Nephron (organoid): Measurements from ENCODE around the gene KCNN3.
A peak's percentile ranks its signal among the peaks of the same experiment; 100 is the strongest.

Experiments used
- H3K27ac Mint-ChIP-seq, 3 experiments: 2 replicates each; pipeline ENCODE4 v1.8.0; 2020; ENCODE audit warnings: mixed read lengths in 3 of 3, mild to moderate bottlenecking in 2 of 3, moderate library complexity in 1 of 3
- H3K27me3 Mint-ChIP-seq: 2 replicates; pipeline ENCODE4 v1.8.0; 2021; ENCODE audit warnings: low read depth, mild to moderate bottlenecking, moderate library complexity, mixed read lengths
- H3K36me3 Mint-ChIP-seq: 2 replicates; pipeline ENCODE4 v1.8.0; 2020; ENCODE audit warnings: low read depth, mixed read lengths
- H3K4me1 Mint-ChIP-seq: 2 replicates; pipeline ENCODE4 v1.8.0; 2020; ENCODE audit warnings: mixed read lengths
- H3K4me3 Mint-ChIP-seq, 3 experiments: 2 replicates each; pipeline ENCODE4 v1.8.0; 2020; ENCODE audit warnings: mild to moderate bottlenecking in 3 of 3, mixed read lengths in 3 of 3, moderate library complexity in 2 of 3
- H3K9me3 Mint-ChIP-seq: 2 replicates; pipeline ENCODE4 v1.8.0; 2020; ENCODE audit warnings: mixed read lengths
- TF ChIP-seq, protein P1 (sequence below), 3 experiments: fragments of 200-600 bp; sonication (generic); IDR thresholded peaks; one replicate each; pipeline ENCODE4 v1.5.0; 2021; ENCODE audit warnings: antibody characterized with exemption in 3 of 3; ENCODE audit not compliant: unreplicated experiment in 3 of 3

Gene KCNN3

DNA sequence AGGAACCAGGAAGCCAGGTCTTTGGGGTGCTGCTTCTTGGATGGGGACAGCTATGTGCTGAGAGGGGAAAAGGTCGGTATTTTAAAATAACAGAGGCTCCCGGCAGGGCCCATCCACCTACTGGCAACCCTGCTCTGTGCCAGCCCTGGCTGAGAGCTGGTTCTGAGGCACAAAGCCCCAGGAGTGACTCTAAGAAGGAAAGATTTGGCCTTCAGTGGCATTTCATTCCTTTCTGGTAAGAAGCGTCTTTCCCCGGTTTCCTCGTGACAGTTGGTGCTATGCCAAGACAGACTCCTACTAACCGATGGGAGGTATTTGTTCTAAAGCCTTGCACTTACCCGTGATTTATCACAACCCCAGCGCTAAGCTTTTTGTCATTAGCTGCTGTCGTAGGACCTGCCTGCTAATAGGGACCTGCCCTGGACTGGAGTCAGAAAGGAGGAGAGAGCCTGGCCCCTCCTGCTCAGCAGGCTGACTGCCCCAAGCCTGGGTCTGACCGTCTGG is 139.0 kb downstream of the KCNN3 start:
- H3K9me3 Mint-ChIP-seq = no peaks in the 10 kb centered on the region
- TF ChIP-seq, protein P1, sequence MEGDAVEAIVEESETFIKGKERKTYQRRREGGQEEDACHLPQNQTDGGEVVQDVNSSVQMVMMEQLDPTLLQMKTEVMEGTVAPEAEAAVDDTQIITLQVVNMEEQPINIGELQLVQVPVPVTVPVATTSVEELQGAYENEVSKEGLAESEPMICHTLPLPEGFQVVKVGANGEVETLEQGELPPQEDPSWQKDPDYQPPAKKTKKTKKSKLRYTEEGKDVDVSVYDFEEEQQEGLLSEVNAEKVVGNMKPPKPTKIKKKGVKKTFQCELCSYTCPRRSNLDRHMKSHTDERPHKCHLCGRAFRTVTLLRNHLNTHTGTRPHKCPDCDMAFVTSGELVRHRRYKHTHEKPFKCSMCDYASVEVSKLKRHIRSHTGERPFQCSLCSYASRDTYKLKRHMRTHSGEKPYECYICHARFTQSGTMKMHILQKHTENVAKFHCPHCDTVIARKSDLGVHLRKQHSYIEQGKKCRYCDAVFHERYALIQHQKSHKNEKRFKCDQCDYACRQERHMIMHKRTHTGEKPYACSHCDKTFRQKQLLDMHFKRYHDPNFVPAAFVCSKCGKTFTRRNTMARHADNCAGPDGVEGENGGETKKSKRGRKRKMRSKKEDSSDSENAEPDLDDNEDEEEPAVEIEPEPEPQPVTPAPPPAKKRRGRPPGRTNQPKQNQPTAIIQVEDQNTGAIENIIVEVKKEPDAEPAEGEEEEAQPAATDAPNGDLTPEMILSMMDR (IDR thresholded peaks at IDR 0.05; ENCODE audit: unreplicated experiment in 3 of 3) = no peak
- peaks cover 53% of the 10 kb centered on the region for H3K4me1 Mint-ChIP-seq
- peaks cover 4% of the 10 kb centered on the region for H3K27me3 Mint-ChIP-seq
- H3K36me3 Mint-ChIP-seq = no peaks in the 10 kb centered on the region
- no peak overlapping the region for H3K4me3 Mint-ChIP-seq
- H3K27ac Mint-ChIP-seq = peak overlapping the region; percentile 83 to 86 (median 85)

DNA sequence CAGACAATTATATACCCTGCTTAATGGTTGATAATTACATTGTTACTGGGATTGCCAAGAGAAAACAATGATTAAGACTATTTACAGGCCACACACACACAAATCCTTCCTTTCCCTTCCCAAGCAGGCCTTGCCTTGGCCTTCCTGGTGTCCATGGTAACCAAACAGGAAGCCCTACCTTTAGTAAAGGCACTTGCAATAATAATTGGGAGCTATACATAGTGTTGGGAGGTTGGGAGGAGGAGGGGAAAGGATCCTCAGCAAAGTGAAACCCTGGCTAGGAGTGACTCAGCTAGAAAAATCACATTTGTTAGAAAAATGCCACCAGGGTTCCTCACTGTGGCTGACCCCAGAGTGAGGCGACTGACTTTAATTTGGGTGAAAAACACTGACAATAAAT is 139.8 kb downstream of the KCNN3 start:
- H3K9me3 Mint-ChIP-seq = no peaks in the 10 kb centered on the region

DNA sequence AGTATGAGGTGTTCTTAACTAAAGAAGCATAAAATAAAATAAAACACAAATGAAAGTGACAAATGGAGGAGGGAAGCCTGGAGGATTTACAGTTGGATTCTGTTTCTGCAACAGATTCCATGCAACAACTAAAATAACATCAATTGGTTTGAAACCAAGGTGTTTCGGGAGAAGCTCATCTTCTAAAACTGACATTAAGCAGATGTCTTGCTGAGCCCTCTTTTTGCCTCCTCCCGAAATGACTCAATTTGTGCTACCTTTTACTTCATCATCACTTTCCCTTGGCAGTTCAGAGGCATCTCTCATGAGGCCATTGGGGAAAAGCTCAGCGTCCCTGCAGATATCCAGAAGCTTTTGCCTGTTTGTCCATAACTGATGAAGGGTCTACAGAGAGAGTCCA is 140.5 kb downstream of the KCNN3 start:
- Mint-ChIP-seq H3K9me3 (no peaks in the 10 kb centered on the region), H3K36me3 (no peaks in the 10 kb centered on the region), H3K4me1 (peaks cover 48% of the 10 kb centered on the region), H3K4me3 (no peak overlapping the region), H3K27ac (peak overlapping the region; percentile 83 to 86 (median 85)), H3K27me3 (peaks cover 4% of the 10 kb centered on the region)
- TF ChIP-seq, protein P1 (IDR thresholded peaks at IDR 0.05; ENCODE audit: unreplicated experiment in 3 of 3) = no peak

More for the DNA sequence above, 139.8 kb downstream of the KCNN3 start:
- Mint-ChIP-seq H3K4me3 (no peak overlapping the region), H3K27me3 (peaks cover 4% of the 10 kb centered on the region), H3K4me1 (peaks cover 48% of the 10 kb centered on the region), H3K36me3 (no peaks in the 10 kb centered on the region), H3K27ac (peak overlapping the region; percentile 83 to 86 (median 85))
- TF ChIP-seq, protein P1 (IDR thresholded peaks at IDR 0.05; ENCODE audit: unreplicated experiment in 3 of 3) = no peak

DNA sequence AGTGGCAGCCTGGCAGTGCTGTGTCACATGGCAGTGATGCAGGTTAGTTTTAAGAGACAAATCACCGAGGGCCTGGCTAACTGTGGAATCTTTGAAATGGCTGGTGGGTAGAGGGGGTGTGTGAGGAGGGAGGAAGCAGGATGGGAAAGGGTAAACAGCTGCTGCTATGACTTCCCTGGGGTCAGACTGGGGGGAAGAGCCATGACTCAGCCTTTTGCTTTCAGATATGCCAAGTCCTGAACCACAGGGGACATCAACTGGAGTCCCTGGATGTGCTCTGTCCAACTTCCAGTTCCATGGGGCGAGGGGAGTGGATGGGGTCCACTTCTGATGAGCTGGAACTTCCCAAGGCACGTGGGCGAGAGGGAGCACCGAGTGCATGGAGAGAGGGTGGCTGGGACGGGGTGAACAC is 141.0 kb downstream of the KCNN3 start:
- no peak overlapping the region for H3K4me3 Mint-ChIP-seq
- H3K36me3 Mint-ChIP-seq = no peaks in the 10 kb centered on the region
- TF ChIP-seq, protein P1 (IDR thresholded peaks at IDR 0.05; ENCODE audit: unreplicated experiment in 3 of 3) = no peak
- no peaks in the 10 kb centered on the region for H3K9me3 Mint-ChIP-seq
- H3K4me1 Mint-ChIP-seq = peaks cover 52% of the 10 kb centered on the region
- H3K27ac Mint-ChIP-seq = peak overlapping the region; percentile 83 to 86 (median 85)
- peaks cover 4% of the 10 kb centered on the region for H3K27me3 Mint-ChIP-seq

DNA sequence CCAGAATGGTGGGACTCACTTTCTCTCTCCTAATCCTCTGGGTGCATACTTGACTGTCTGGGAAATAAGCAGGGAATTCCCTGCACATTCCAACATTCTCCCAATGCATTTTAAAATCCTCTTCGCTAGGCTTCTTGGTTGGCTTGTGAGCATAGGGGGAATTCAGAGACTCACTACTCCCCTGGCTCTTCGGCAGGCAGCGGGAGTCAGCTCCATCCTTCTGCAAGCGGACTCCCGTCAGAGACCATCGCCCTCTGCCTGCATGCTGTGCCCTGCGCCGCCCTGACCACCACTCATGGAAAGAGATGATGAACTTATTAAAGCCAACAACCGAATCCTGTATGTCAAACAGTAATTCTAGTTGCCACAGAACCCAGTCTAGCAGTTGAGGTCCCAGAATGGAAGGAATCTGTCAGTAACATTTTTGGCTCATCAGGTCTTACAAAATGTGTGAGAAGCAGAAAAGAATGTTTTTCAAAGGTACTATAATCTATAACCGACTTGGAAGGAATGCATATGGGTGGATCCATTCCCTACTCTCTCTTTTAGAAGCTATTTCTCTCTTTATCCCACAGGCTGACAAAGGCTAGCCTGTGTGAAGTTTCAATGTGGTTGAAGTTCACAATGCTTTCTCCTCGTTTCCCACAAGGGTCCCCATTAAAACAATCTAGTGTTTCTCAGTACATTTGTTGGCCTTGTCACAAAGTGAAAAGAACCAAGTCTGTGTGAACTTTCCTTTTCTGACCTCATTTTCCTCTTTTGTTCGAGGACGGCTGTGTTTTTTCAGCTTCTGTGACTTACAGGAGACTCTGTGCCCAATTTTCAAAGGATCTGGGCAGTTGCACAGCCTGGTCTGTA is 143.0 kb downstream of the KCNN3 start:
- Mint-ChIP-seq H3K9me3 (no peaks in the 10 kb centered on the region), H3K4me3 (no peak overlapping the region), H3K36me3 (no peaks in the 10 kb centered on the region), H3K27ac (peak overlapping the region in 2 of 3 experiments; percentile 49 to 83), H3K27me3 (peaks cover 4% of the 10 kb centered on the region), H3K4me1 (peaks cover 53% of the 10 kb centered on the region)
- TF ChIP-seq, protein P1 (IDR thresholded peaks at IDR 0.05; ENCODE audit: unreplicated experiment in 3 of 3) = no peak
